HUES48 (cell line): ENCODE results near the gene RUNX1.

Source experiments
- H3K27ac ChIP-seq: one replicate; pipeline ENCODE4 v1.7.0; 2013; ENCODE audit warnings: low read depth, low read length, inconsistent platforms
- H3K27me3 ChIP-seq: 2 replicates; pipeline ENCODE4 v1.6.1; 2013; ENCODE audit warnings: mild to moderate bottlenecking, low read length; ENCODE audit not compliant: control insufficient read depth, insufficient read depth
- H3K36me3 ChIP-seq: 2 replicates; pipeline ENCODE4 v1.6.1; 2013; ENCODE audit warnings: low read length; ENCODE audit not compliant: control insufficient read depth, insufficient read depth
- H3K4me1 ChIP-seq: 2 replicates; pipeline ENCODE4 v1.6.1; 2013; ENCODE audit warnings: mild to moderate bottlenecking, low read length; ENCODE audit not compliant: control insufficient read depth, insufficient read depth
- H3K4me3 ChIP-seq: 2 replicates; pipeline ENCODE4 v1.5.1; 2013; ENCODE audit warnings: mild to moderate bottlenecking, low read depth, low read length
- H3K9ac ChIP-seq: 2 replicates; pipeline ENCODE4 v1.6.1; 2013; ENCODE audit warnings: mild to moderate bottlenecking, low read depth, low read length, moderate library complexity
- H3K9me3 ChIP-seq: 2 replicates; pipeline ENCODE4 v1.6.1; 2013; ENCODE audit warnings: low read length; ENCODE audit not compliant: control insufficient read depth, insufficient read depth

Gene RUNX1

DNA sequence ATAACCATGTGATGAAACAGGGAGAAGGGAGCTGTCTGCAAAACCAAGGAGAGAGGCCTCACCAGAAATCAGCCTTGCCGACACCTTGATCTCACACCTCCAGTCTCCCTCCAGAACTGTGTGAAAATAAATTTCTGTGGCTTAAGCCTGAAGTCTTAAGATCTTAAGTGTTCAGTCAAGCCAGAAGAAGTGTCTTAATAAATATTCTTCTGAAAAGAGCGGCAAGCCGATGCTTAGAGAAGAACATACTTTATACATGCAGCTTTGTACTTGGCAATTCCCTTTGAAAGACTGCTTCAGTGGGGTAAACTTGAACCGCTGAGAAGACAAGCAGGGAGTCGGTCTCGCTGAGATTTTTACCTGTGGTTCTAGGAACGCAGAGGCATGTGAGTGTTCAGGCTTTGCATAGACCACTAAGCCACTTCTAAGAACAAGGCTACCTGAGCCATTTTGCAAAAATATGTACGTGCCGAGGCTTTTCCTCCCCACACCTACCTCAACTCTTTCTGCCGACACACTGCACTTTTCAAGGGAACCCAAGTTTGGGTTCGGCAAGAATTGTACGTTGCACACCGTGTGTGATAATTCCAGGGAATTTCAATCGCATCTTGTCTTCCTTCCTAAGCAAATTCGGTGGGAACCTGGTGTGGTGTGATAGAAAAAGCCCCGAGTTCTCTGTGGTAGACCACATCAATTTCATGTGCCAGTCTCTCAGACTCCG lies 3.4 kb downstream of the RUNX1 start:
- Histone ChIP-seq H3K4me3 (no peak overlapping the region), H3K9ac (no peak overlapping the region), H3K27ac (no peak overlapping the region)

GRCh38 chr21:35044770-35045541 lies 4.1 kb downstream of the RUNX1 start:
- Histone ChIP-seq H3K27me3 (no peaks in the 10 kb centered on the region), H3K4me1 (peaks cover 12% of the 10 kb centered on the region; the same call in 1 of the 2 replicates), H3K27ac (no peak overlapping the region), H3K36me3 (no peaks in the 10 kb centered on the region), H3K9ac (no peak overlapping the region), H3K4me3 (no peak overlapping the region), H3K9me3 (0 out of 2 replicates have a peak, but pooled peaks cover 2% of the 10 kb centered on the region)

More for the DNA sequence above, 3.4 kb downstream of the RUNX1 start:
- no peaks in the 10 kb centered on the region for H3K36me3 ChIP-seq
- H3K4me1 ChIP-seq, result peaks cover 12% of the 10 kb centered on the region; the same call in 1 of the 2 replicates
- H3K9me3 ChIP-seq, result 0 out of 2 replicates have a peak, but pooled peaks cover 2% of the 10 kb centered on the region
- H3K27me3 ChIP-seq, result no peaks in the 10 kb centered on the region

DNA sequence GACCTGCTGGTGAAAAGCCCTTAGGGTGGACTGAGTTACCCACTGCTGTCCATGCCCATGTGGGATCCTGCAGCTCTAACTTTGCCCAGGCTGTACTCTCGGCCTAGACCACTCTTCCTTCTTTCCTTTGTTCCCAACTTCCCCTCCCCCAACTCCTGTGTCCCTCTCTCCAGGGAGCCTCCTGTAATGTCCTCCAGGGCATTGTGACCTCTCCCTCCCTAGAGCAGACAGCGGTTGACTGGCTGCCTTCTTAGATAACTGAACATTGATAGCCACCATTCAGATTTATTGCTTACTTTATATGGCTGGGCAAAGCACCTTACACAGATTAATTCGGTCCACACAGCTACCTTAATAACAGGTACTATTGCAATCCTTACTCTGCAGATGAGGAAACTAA lies 5.0 kb downstream of the RUNX1 start:
- peaks cover 12% of the 10 kb centered on the region; the same call in 1 of the 2 replicates for H3K4me1 ChIP-seq
- H3K27me3 ChIP-seq, result no peaks in the 10 kb centered on the region

DNA sequence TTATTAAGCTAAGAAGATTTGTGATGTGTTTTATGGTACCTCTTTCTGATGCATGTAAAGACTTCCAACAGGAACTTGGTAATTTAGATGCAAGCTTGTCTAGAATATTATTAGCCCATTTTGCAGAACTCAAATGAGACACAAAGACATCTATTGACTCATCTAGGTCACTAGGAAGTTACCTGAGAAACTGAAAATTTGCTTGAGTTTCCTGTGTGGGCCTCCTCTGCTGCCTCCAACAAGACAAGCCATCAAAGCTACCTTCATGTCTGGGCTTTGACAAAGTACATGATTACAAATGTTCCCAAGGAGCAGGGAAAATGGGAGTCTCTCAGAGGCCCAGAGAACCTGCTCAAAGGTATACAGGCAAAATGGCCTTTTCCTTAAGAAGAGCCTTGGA lies 5.6 kb downstream of the RUNX1 start:
- Histone ChIP-seq H3K27me3 (no peaks in the 10 kb centered on the region), H3K36me3 (no peaks in the 10 kb centered on the region), H3K4me1 (peaks cover 12% of the 10 kb centered on the region; the same call in 1 of the 2 replicates), H3K27ac (no peak overlapping the region), H3K4me3 (no peak overlapping the region), H3K9me3 (0 out of 2 replicates have a peak, but pooled peaks cover 2% of the 10 kb centered on the region), H3K9ac (no peak overlapping the region)

More for the DNA sequence above, 5.0 kb downstream of the RUNX1 start:
- H3K4me3 ChIP-seq, result no peak overlapping the region
- no peak overlapping the region for H3K9ac ChIP-seq
- H3K27ac ChIP-seq, result no peak overlapping the region
- H3K36me3 ChIP-seq, result no peaks in the 10 kb centered on the region
- 0 out of 2 replicates have a peak, but pooled peaks cover 2% of the 10 kb centered on the region for H3K9me3 ChIP-seq

DNA sequence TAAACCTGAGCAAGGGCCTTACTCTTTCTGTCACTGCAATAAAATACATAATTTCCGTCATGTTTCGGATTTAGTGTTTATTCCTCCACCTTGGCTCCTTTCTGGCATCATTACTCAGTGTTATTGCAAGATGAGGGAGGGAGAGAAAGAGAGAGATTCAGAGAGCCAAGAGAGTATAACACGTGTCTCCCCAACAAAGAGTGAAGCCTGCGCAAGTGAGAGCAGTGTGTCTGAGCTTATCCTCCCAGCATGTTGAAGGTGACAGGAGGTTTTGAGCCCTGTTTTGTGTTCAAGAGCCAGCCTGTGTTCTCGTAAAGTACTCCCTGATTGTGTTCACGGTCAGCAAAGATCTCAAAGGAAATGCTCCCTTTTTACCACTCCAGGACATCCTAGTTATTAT lies 6.3 kb downstream of the RUNX1 start:
- Histone ChIP-seq H3K27ac (no peak overlapping the region), H3K4me3 (no peak overlapping the region), H3K9ac (no peak overlapping the region), H3K27me3 (no peaks in the 10 kb centered on the region), H3K36me3 (no peaks in the 10 kb centered on the region), H3K9me3 (0 out of 2 replicates have a peak, but pooled peaks cover 2% of the 10 kb centered on the region), H3K4me1 (peaks cover 10% of the 10 kb centered on the region; the same call in 1 of the 2 replicates)

DNA sequence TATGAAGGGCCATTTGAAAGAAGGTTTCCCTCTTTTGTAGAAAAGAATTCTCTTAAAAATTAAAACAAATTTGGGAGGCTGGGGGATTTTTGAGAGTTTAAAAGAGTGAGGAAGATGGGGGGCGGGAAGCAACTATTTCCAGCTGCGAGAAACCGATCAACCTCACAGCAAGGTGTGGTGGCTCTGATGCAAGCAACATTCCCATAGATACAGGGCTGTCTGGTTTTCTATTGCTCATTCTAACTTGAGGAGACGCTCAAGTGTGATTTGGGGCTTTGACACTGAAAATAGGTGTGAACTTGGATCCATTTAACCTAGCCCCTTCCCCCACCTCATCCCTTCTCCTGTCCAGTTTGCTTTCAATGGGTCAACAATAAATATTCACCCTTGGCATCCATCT lies 7.2 kb downstream of the RUNX1 start:
- Histone ChIP-seq H3K4me3 (no peak overlapping the region), H3K27ac (no peak overlapping the region), H3K9me3 (0 out of 2 replicates have a peak, but pooled peaks cover 2% of the 10 kb centered on the region), H3K27me3 (no peaks in the 10 kb centered on the region), H3K4me1 (peaks cover 6% of the 10 kb centered on the region; the same call in 1 of the 2 replicates), H3K9ac (no peak overlapping the region), H3K36me3 (no peaks in the 10 kb centered on the region)

- Histone ChIP-seq H3K27ac (no peak overlapping the region), H3K4me1 (peaks cover 6% of the 10 kb centered on the region; the same call in 1 of the 2 replicates), H3K9ac (no peak overlapping the region), H3K36me3 (no peaks in the 10 kb centered on the region), H3K4me3 (no peak overlapping the region), H3K27me3 (no peaks in the 10 kb centered on the region), H3K9me3 (0 out of 2 replicates have a peak, but pooled peaks cover 2% of the 10 kb centered on the region)
These were observed 8.0 kb downstream of the RUNX1 start for GRCh38 chr21:35041122-35041521.

GRCh38 chr21:35039595-35040289 lies 9.4 kb downstream of the RUNX1 start:
- H3K27me3 ChIP-seq, result no peaks in the 10 kb centered on the region
- no peak overlapping the region for H3K27ac ChIP-seq
- no peak overlapping the region for H3K9ac ChIP-seq
- no peaks in the 10 kb centered on the region for H3K9me3 ChIP-seq
- no peaks in the 10 kb centered on the region for H3K36me3 ChIP-seq
- H3K4me1 ChIP-seq, result peaks cover 6% of the 10 kb centered on the region; the same call in 1 of the 2 replicates
- H3K4me3 ChIP-seq, result no peak overlapping the region

GRCh38 chr21:35038772-35039319 lies 10.3 kb downstream of the RUNX1 start:
- H3K27me3 ChIP-seq, result no peaks in the 10 kb centered on the region
- no peaks in the 10 kb centered on the region for H3K9me3 ChIP-seq
- H3K36me3 ChIP-seq, result no peaks in the 10 kb centered on the region
- 0 out of 2 replicates have a peak, but pooled peaks cover under 1% of the 10 kb centered on the region for H3K4me1 ChIP-seq
- H3K9ac ChIP-seq, result no peak overlapping the region
- H3K27ac ChIP-seq, result no peak overlapping the region
- no peak overlapping the region for H3K4me3 ChIP-seq

DNA sequence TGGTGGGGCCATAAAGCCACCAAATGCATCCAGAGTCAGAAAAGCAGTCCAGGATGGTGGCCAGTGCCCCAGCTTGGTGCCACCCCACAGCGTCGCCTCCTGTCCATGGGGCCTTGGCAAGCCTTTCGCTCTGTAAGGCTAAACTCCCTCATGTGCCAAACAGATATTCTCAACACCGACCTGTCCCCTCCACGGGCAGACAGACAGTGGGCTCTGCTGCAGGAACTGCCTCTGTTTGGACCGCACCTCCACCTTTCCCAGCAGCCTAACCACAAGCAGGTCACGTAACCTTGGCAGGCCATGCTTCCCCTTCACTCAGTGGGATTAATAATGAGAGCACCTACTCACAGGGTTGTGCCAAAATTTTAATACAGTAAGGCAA lies 11.7 kb downstream of the RUNX1 start:
- Histone ChIP-seq H3K9ac (no peak overlapping the region), H3K27ac (no peak overlapping the region), H3K4me1 (no peaks in the 10 kb centered on the region), H3K4me3 (no peak overlapping the region), H3K36me3 (no peaks in the 10 kb centered on the region), H3K27me3 (no peaks in the 10 kb centered on the region), H3K9me3 (no peaks in the 10 kb centered on the region)
